HG02973 (cell line): ENCODE measurements around the gene CARD10.
"Not testable (repeated sequence)": the region's sequence is repeated elsewhere in the genome, so short reads cannot be mapped to it uniquely, and the experiment has no call there.

Experiments used
- ATAC-seq: cut with Tn5 transposase; IDR thresholded peaks from one replicate; pipeline ENCODE4 v1.9.1; 2021; ENCODE audit warnings: moderate library complexity; ENCODE audit not compliant: unreplicated experiment

Gene CARD10

GRCh38 chr22:37527081-37527752 lies 8.0 kb upstream of the CARD10 start:
- ATAC-seq, result not testable (repeated sequence)

- no peak for ATAC-seq
These were observed 7.2 kb upstream of the CARD10 start for GRCh38 chr22:37526376-37526775.

GRCh38 chr22:37525746-37526350 lies 6.6 kb upstream of the CARD10 start:
- ATAC-seq, result no peak

GRCh38 chr22:37525073-37525745 lies 6.0 kb upstream of the CARD10 start:
- no peak for ATAC-seq

- ATAC-seq, result no peak
These were observed 3.3 kb upstream of the CARD10 start for GRCh38 chr22:37522482-37522881.

GRCh38 chr22:37521236-37521739 lies 2.1 kb upstream of the CARD10 start:
- ATAC-seq, result no peak

- ATAC-seq, result no peak
These were observed 1.6 kb upstream of the CARD10 start for GRCh38 chr22:37520776-37521191.

GRCh38 chr22:37518509-37519267 lies 527 bp downstream of the CARD10 start:
- ATAC-seq, result no peak

GRCh38 chr22:37517826-37518450 lies 1.3 kb downstream of the CARD10 start:
- no peak for ATAC-seq

GRCh38 chr22:37516456-37516855 lies 2.8 kb downstream of the CARD10 start:
- ATAC-seq, result no peak

GRCh38 chr22:37515901-37516300 lies 3.3 kb downstream of the CARD10 start:
- no peak for ATAC-seq

GRCh38 chr22:37514526-37515051 lies 4.6 kb downstream of the CARD10 start:
- no peak for ATAC-seq

GRCh38 chr22:37511395-37512104 lies 7.7 kb downstream of the CARD10 start:
- no peak for ATAC-seq

GRCh38 chr22:37510091-37510490 lies 9.1 kb downstream of the CARD10 start:
- ATAC-seq, result no peak

GRCh38 chr22:37509059-37509860 lies 10.0 kb downstream of the CARD10 start:
- no peak for ATAC-seq

GRCh38 chr22:37508431-37508992 lies 10.7 kb downstream of the CARD10 start:
- ATAC-seq, result no peak

- ATAC-seq, result no peak
These were observed 11.5 kb downstream of the CARD10 start for GRCh38 chr22:37507731-37508130.

- ATAC-seq, result no peak
These were observed 13.2 kb downstream of the CARD10 start for GRCh38 chr22:37505989-37506388.

- no peak for ATAC-seq
These were observed 13.7 kb downstream of the CARD10 start for GRCh38 chr22:37505565-37505964.
